SU-DHL-6 (cell line): ENCODE measurements around the gene AGFG1.

ENCODE experiments used
- H2AFZ ChIP-seq: fragments of 200-600 bp; sonication (generic); 2 replicates; pipeline ENCODE4 v1.6.1; 2014; ENCODE audit warnings: low read depth, mild to moderate bottlenecking, moderate library complexity, mixed read lengths, antibody characterized with exemption, low read length; ENCODE audit not compliant: severe bottlenecking
- H3F3A ChIP-seq: fragments of 200-600 bp; shearing (Covaris generic); 2 replicates; pipeline ENCODE4 v1.6.0; 2016; ENCODE audit warnings: antibody characterized with exemption, mild to moderate bottlenecking; ENCODE audit not compliant: insufficient read depth
- H3K27ac ChIP-seq: fragments of 200-600 bp; sonication (generic); 2 replicates; pipeline ENCODE4 v1.5.1; 2016; ENCODE audit warnings: low read depth, mild to moderate bottlenecking, low read length, moderate library complexity, mixed read lengths
- H3K27me3 ChIP-seq: fragments of 200-600 bp; sonication (generic), shearing (Covaris generic); 2 replicates; pipeline ENCODE4 v1.6.0; 2014; ENCODE audit warnings: mild to moderate bottlenecking, low read length
- H3K36me3 ChIP-seq: fragments of 200-600 bp; sonication (generic); 2 replicates; pipeline ENCODE4 v1.6.1; 2014; ENCODE audit warnings: mild to moderate bottlenecking, low read length, mixed read lengths
- H3K4me2 ChIP-seq: fragments of 300-600, 200-600 bp; shearing (Covaris generic), sonication (generic); 2 replicates; pipeline ENCODE4 v1.6.0; 2014; ENCODE audit warnings: low read length, low read depth, mild to moderate bottlenecking; ENCODE audit not compliant: poor library complexity, severe bottlenecking
- H3K4me3 ChIP-seq: fragments of 200-600 bp; sonication (generic); 2 replicates; pipeline ENCODE4 v1.5.1; 2014; ENCODE audit warnings: antibody characterized with exemption, low read length, mild to moderate bottlenecking, mixed read lengths; ENCODE audit not compliant: insufficient read depth, poor library complexity, severe bottlenecking
- H3K79me2 ChIP-seq: fragments of 200-600 bp; sonication (generic); 2 replicates; pipeline ENCODE4 v1.6.1; 2014; ENCODE audit warnings: mild to moderate bottlenecking, low read length, moderate library complexity; ENCODE audit not compliant: insufficient read depth
- H3K9ac ChIP-seq: fragments of 200-600 bp; sonication (generic); 2 replicates; pipeline ENCODE4 v1.7.0; 2014; ENCODE audit warnings: mild to moderate bottlenecking, low read length
- H3K9me2 ChIP-seq: fragments of 200-600 bp; sonication (generic); replicated peaks from 2 replicates; pipeline ENCODE4 v1.6.1; 2014; ENCODE audit warnings: low read length; ENCODE audit not compliant: insufficient read depth
- H3K9me3 ChIP-seq: fragments of 200-600 bp; sonication (generic); 2 replicates; pipeline ENCODE4 v1.6.1; 2014; ENCODE audit warnings: low read length, mixed read lengths; ENCODE audit not compliant: insufficient read depth
- H4K20me1 ChIP-seq: fragments of 200-600 bp; sonication (generic); 2 replicates; pipeline ENCODE4 v1.6.1; 2014; ENCODE audit warnings: low read depth, mild to moderate bottlenecking, antibody characterized with exemption, low read length, moderate library complexity, mixed read lengths
- EZH2phosphoT487 ChIP-seq: fragments of 200-600 bp; sonication (generic), shearing (Covaris generic); conservative IDR thresholded peaks from 2 replicates; pipeline ENCODE4 v1.6.1; 2018; ENCODE audit warnings: mild to moderate bottlenecking, antibody characterized with exemption, low read length, moderate library complexity, mixed read lengths
- TF ChIP-seq, protein P1 (sequence below): fragments of 200-600 bp; sonication (generic); IDR thresholded peaks from one replicate; pipeline ENCODE4 v1.5.1; 2017; ENCODE audit warnings: antibody characterized with exemption, mild to moderate bottlenecking, low read length, moderate library complexity; ENCODE audit not compliant: insufficient read depth, poor library complexity, severe bottlenecking

The AGFG1 gene

GRCh38 chr2:227602358-227602757 is 130.4 kb downstream of the AGFG1 start:
- Histone ChIP-seq H3K9me2 (no peaks in the 10 kb centered on the region), H3K27me3 (no peaks in the 10 kb centered on the region), H3K27ac (no peak overlapping the region), H3K4me3 (no peak overlapping the region), H3K4me2 (no peak overlapping the region), H3K9me3 (no peaks in the 10 kb centered on the region), H2AFZ (no peak overlapping the region), H4K20me1 (no peaks in the 10 kb centered on the region), H3K36me3 (no peaks in the 10 kb centered on the region), H3F3A (no peaks in the 10 kb centered on the region), H3K79me2 (no peaks in the 10 kb centered on the region), H3K9ac (no peak overlapping the region)
- no peak for TF ChIP-seq EZH2phosphoT487
- TF ChIP-seq, protein P1, sequence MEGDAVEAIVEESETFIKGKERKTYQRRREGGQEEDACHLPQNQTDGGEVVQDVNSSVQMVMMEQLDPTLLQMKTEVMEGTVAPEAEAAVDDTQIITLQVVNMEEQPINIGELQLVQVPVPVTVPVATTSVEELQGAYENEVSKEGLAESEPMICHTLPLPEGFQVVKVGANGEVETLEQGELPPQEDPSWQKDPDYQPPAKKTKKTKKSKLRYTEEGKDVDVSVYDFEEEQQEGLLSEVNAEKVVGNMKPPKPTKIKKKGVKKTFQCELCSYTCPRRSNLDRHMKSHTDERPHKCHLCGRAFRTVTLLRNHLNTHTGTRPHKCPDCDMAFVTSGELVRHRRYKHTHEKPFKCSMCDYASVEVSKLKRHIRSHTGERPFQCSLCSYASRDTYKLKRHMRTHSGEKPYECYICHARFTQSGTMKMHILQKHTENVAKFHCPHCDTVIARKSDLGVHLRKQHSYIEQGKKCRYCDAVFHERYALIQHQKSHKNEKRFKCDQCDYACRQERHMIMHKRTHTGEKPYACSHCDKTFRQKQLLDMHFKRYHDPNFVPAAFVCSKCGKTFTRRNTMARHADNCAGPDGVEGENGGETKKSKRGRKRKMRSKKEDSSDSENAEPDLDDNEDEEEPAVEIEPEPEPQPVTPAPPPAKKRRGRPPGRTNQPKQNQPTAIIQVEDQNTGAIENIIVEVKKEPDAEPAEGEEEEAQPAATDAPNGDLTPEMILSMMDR = no peak

DNA sequence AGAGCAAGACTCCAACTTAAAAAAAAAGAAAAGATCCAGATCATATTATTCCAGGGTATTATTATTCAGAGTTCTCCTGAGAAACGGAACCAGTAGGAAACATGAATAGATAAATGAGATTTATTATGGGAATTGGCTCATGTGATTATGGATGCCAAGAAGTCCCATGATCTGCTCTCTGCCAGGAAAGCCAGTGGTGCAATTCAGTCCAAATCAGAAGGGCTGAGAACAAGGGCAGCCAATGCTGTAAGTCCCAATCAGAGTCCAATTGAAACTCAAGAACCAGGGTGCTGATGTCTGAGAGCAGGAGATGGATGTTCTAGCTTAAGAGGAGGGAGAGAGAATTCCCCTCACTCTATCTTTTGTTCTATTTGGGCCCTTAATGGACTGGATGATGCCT is 134.5 kb downstream of the AGFG1 start:
- no peaks in the 10 kb centered on the region for H3K79me2 ChIP-seq
- no peak overlapping the region for H2AFZ ChIP-seq
- no peaks in the 10 kb centered on the region for H3K9me3 ChIP-seq
- TF ChIP-seq, protein P1 = no peak
- TF ChIP-seq EZH2phosphoT487 = no peak
- no peak overlapping the region for H3K9ac ChIP-seq
- H4K20me1 ChIP-seq = no peaks in the 10 kb centered on the region
- H3K4me2 ChIP-seq = no peak overlapping the region
- H3F3A ChIP-seq = no peaks in the 10 kb centered on the region
- no peak overlapping the region for H3K4me3 ChIP-seq
- no peak overlapping the region for H3K27ac ChIP-seq
- H3K27me3 ChIP-seq = no peaks in the 10 kb centered on the region
- no peaks in the 10 kb centered on the region for H3K9me2 ChIP-seq
- H3K36me3 ChIP-seq = no peaks in the 10 kb centered on the region

DNA sequence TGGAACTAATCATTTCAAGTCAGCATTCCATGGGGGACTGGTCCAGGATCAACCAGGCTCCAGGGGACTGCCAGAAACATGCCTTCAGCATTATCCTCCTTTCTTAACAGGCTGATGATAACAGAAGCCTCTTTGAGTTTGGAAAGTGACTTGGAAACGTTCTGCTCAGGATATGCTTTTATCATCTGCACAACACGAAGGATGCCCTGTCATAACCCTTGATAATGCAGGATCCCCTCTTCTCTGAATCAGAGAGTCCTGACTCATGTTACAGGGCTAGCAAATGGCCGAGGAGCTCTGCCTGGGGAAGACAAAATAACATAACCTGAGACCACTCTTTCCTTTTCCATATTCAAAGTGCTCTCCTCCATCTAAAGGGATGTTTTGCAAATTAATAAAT is 136.0 kb downstream of the AGFG1 start:
- Histone ChIP-seq H3K27me3 (no peaks in the 10 kb centered on the region), H4K20me1 (no peaks in the 10 kb centered on the region), H3K9ac (no peak overlapping the region), H3F3A (no peaks in the 10 kb centered on the region), H3K4me3 (no peak overlapping the region), H3K9me3 (no peaks in the 10 kb centered on the region), H3K9me2 (no peaks in the 10 kb centered on the region), H3K79me2 (no peaks in the 10 kb centered on the region), H3K36me3 (no peaks in the 10 kb centered on the region), H2AFZ (no peak overlapping the region), H3K27ac (no peak overlapping the region), H3K4me2 (no peak overlapping the region)
- TF ChIP-seq, protein P1 = no peak
- TF ChIP-seq EZH2phosphoT487 = no peak
